Lung (tissue), 16 donors: ENCODE data around the gene BMP6. TPM values are rescaled to one million over a fixed set of nuclear protein-coding genes. Genes with fewer than 3 reads are reported as not detected.

Experiments used
- ATAC-seq: fragments of 200-7000 bp; cut with Tn5 transposase; one replicate; pipeline ENCODE4 v1.9.1; 2020; ENCODE audit warnings: moderate number of reproducible peaks; ENCODE audit not compliant: insufficient read depth, low FRiP score
- DNase-seq, 3 donors: peaks; one replicate each; pipeline ENCODE4 v3.0.0-alpha.2; 2013 to 2017
- H3K27ac ChIP-seq, 2 donors: one replicate each; pipeline ENCODE4 v1.5.1; 2013; ENCODE audit warnings: mild to moderate bottlenecking in 2 of 2, moderate library complexity in 2 of 2, control low read depth in 1 of 2, inconsistent platforms in 1 of 2, low read depth in 1 of 2, low read length in 1 of 2
- H3K27me3 ChIP-seq, 3 donors: one replicate each; pipeline ENCODE4 v1.5.1; 2013; ENCODE audit warnings: low read length in 2 of 3; ENCODE audit not compliant: control insufficient read depth in 3 of 3, insufficient read depth in 3 of 3
- H3K36me3 ChIP-seq, 4 donors: one replicate each; pipeline ENCODE4 v1.5.1; 2013; ENCODE audit warnings: low read length in 4 of 4, mild to moderate bottlenecking in 1 of 4, moderate library complexity in 1 of 4; ENCODE audit not compliant: control insufficient read depth in 4 of 4, insufficient read depth in 4 of 4
- H3K4me1 ChIP-seq, 5 donors: one replicate each; pipeline ENCODE4 v1.5.1; 2013; ENCODE audit warnings: low read length in 5 of 5, mild to moderate bottlenecking in 2 of 5, moderate library complexity in 1 of 5; ENCODE audit not compliant: control insufficient read depth in 5 of 5, insufficient read depth in 5 of 5
- H3K4me3 ChIP-seq: one replicate; pipeline ENCODE4 v1.5.1; 2013; ENCODE audit warnings: mild to moderate bottlenecking, control low read depth, moderate library complexity
- H3K9ac ChIP-seq, 2 donors: one replicate each; pipeline ENCODE4 v1.5.1; 2013; ENCODE audit warnings: low read length in 2 of 2, control low read depth in 1 of 2; ENCODE audit not compliant: insufficient read depth in 1 of 2
- H3K9me3 ChIP-seq, 4 donors: one replicate each; pipeline ENCODE4 v1.5.1; 2013; ENCODE audit warnings: low read length in 3 of 4, mild to moderate bottlenecking in 1 of 4, moderate library complexity in 1 of 4; ENCODE audit not compliant: control insufficient read depth in 4 of 4, insufficient read depth in 3 of 4
- CTCF ChIP-seq: IDR thresholded peaks from 2 replicates; pipeline ENCODE4 v1.5.1; 2012; ENCODE audit warnings: mild to moderate bottlenecking; ENCODE audit errors: control extremely low read depth, extremely low read depth
- WGBS, 2 donors: extraction: QIAGEN DNeasy Blood & Tissue Kit; methylation state at CpG; one replicate each; pipeline ENCODE4 v1.1.7; 2013; 5-methylcytosine and 5-hydroxymethylcytosine counted together
- long read RNA-seq, 5 donors: transcript quantifications; one replicate each; lab custom pipeline, GENCODE V29; 2026
- polyA plus RNA-seq, 2 donors: library from polyadenylated mRNA; stranded (reverse); fragments of 200-250 nt; gene quantifications; one replicate each; pipeline ENCODE4 v1.2.1, GENCODE V29; 2013
- total RNA-seq, 2 donors: library from RNA; depleted of rRNA in 1 of 2; stranded (reverse); fragments of >200 nt in 1 of 2; gene quantifications; one replicate each; pipeline ENCODE4 v1.2.1, GENCODE V29; 2014 to 2021
- donor health status: control.
- donor health status: control.
- donor health status: Bipolar disorder and iron deficiency.
- donor health status: healthy.
- donor health status: DM: yes; HTN: yes; CAD: no.

BMP6 gene
- total RNA-seq (10 to 100 TPM in 1 of 2 donors, 1 to 10 TPM in 1; 7.5 to 13.7 TPM), polyA plus RNA-seq (10 to 100 TPM in 1 of 2 donors, 1 to 10 TPM in 1; 2.3 to 17.3 TPM)
- long read RNA-seq, donor 1, partial matches to known transcripts: 0 of 3 reads
- long read RNA-seq, donor 1, other reads (novel, unspliced or antisense): 0 of 3 reads
- long read RNA-seq, donor 2: 0 reads
- long read RNA-seq, donor 3, partial matches to known transcripts: 0 of 1 reads
- long read RNA-seq, donor 3, other reads (novel, unspliced or antisense): 0 of 1 reads
- long read RNA-seq, donor 4, partial matches to known transcripts: 0 of 2 reads
- long read RNA-seq, donor 4, other reads (novel, unspliced or antisense): 0 of 2 reads
- long read RNA-seq, donor 5, partial matches to known transcripts: 0 of 1 reads
- long read RNA-seq, donor 5, other reads (novel, unspliced or antisense): 0 of 1 reads

- H3K9me3 ChIP-seq: peaks cover 0 to 2% (median 0%) of the 10 kb centered on the region in 4 donors
- DNase-seq: peak; percentile 86 to 91 (median 87)
These were observed at the start of gene BMP6 for GRCh38 chr6:7725849-7726415. BMP6 (plus strand) TSS chr6:7726099; CDS start chr6:7726956, 857 bp downstream.

DNA sequence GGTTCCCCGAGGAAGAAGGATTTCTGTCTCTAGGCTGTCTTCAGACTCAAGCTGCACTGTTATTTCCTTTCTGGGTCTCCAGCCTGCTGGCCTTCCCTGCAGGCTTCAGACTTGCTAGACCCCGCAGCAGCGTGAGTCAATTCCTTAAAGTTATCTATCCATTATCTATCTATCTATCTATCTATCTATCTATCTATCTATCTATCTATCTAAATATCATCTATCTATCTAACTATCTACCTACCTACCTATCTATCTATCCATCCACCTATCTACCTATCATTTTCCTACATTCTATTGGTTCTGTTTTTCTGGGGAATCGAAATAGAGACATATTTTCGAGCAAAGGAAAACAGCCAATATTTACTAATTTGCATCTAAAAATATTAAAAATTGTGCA is 48.7 kb upstream of the BMP6 start:
- no peak for DNase-seq
- H3K4me1 ChIP-seq: peaks cover 0 to 36% (median 7%) of the 10 kb centered on the region in 5 donors
- WGBS, 2 donors: 93 to 94% methylated on average over 5 of the region's 5 CpGs
- no peak overlapping the region for H3K4me3 ChIP-seq
- no peak overlapping the region for H3K9ac ChIP-seq
- peaks cover 0 to 1% (median 0%) of the 10 kb centered on the region in 4 donors for H3K9me3 ChIP-seq
- no peak overlapping the region for H3K27ac ChIP-seq
- TF ChIP-seq CTCF: no peak
- no peaks in the 10 kb centered on the region for H3K36me3 ChIP-seq
- no peaks in the 10 kb centered on the region for H3K27me3 ChIP-seq
- no peak for ATAC-seq

More at GRCh38 chr6:7725849-7726415, at the start of gene BMP6:
- Histone ChIP-seq H3K36me3 (no peaks in the 10 kb centered on the region), H3K27ac (peak within 1 kb of the TSS in 1 of 2 donors; percentile 81), H3K4me3 (peak within 1 kb of the TSS; percentile 67), H3K4me1 (peaks cover 0 to 28% (median 5%) of the 10 kb centered on the region in 5 donors), H3K27me3 (peaks cover 3 to 58% (median 55%) of the 10 kb centered on the region in 3 donors), H3K9ac (no peak within 1 kb of the TSS)
- ATAC-seq: peak; percentile 91
- 0% methylated on average over 69 of the region's 69 CpGs for WGBS, 2 donors
- no peak for TF ChIP-seq CTCF

- WGBS, 2 donors: 86 to 89% methylated on average over 12 of the region's 12 CpGs
- H3K9ac ChIP-seq: no peak overlapping the region
- no peak for ATAC-seq
These were observed 45.4 kb upstream of the BMP6 start for GRCh38 chr6:7680393-7681075.

More at GRCh38 chr6:7680393-7681075, 45.4 kb upstream of the BMP6 start:
- TF ChIP-seq CTCF: no peak
- H3K9me3 ChIP-seq: no peaks in the 10 kb centered on the region
- no peaks in the 10 kb centered on the region for H3K27me3 ChIP-seq
- H3K27ac ChIP-seq: no peak overlapping the region
- peaks cover 0 to 8% (median under 1%) of the 10 kb centered on the region in 5 donors for H3K4me1 ChIP-seq
- DNase-seq: no peak
- H3K4me3 ChIP-seq: no peak overlapping the region
- no peaks in the 10 kb centered on the region for H3K36me3 ChIP-seq
